K562 (cell line): ENCODE results near the gene MRPL30. TPM values are rescaled to one million over a fixed set of nuclear protein-coding genes. Genes with fewer than 3 reads are reported as not detected.

Source experiments
- ATF6 ChIP-seq: sonication (generic); formaldehyde crosslinking; IDR thresholded peaks from 2 replicates; pipeline ENCODE4 v1.4.0; 2020; ENCODE audit warnings: mild to moderate bottlenecking, missing genetic modification reagents
- ESRRA ChIP-seq: fragments of 450-650 bp; IDR thresholded peaks from 2 replicates; pipeline ENCODE4 v1.6.1; 2014; ENCODE audit warnings: low read depth, mild to moderate bottlenecking, moderate library complexity, borderline replicate concordance
- HNRNPL ChIP-seq: fragments of 200-400 bp; formaldehyde crosslinking; IDR thresholded peaks from 2 replicates; pipeline ENCODE4 v1.6.1; 2017; ENCODE audit warnings: low read depth, mild to moderate bottlenecking, low read length
- ILF3 ChIP-seq: fragments of 450-650 bp; IDR thresholded peaks from 2 replicates; pipeline ENCODE4 v1.6.1; 2018; ENCODE audit warnings: antibody characterized with exemption, mild to moderate bottlenecking, moderate library complexity, borderline replicate concordance
- KDM1A ChIP-seq, 2 experiments: fragments of 450-650 bp; IDR thresholded peaks; 2 replicates each; pipeline ENCODE4 v1.6.1; 2016; ENCODE audit warnings: mild to moderate bottlenecking in 2 of 2
- KLF10 ChIP-seq: fragments of 250-450 bp; sonication (Bioruptor Pico); IDR thresholded peaks from 2 replicates; pipeline ENCODE4 v1.6.1; 2021; ENCODE audit warnings: matching md5 sums
- MAX ChIP-seq: sonication (generic); formaldehyde crosslinking; IDR thresholded peaks from 2 replicates; pipeline ENCODE4 v1.9.0; 2022; ENCODE audit warnings: mild to moderate bottlenecking, missing genetic modification reagents
- MCM3 ChIP-seq: fragments of 450-650 bp; IDR thresholded peaks from 2 replicates; pipeline ENCODE4 v1.6.1; 2016
- MEF2D ChIP-seq: conservative IDR thresholded peaks from 2 replicates; pipeline ENCODE4 v1.6.1; 2016; ENCODE audit warnings: low read depth, missing genetic modification characterization, missing compliant biosample characterization
- MLX ChIP-seq, 2 experiments: fragments of 450-650 bp in 1 of 2; sonication (generic) in 1 of 2; formaldehyde crosslinking; conservative IDR thresholded peaks; 2 replicates each; pipeline versions ENCODE4 v1.4.0 to v1.8.1; 2020 to 2022; ENCODE audit warnings: mild to moderate bottlenecking in 1 of 2, missing genetic modification reagents in 1 of 2
- MXI1 ChIP-seq: IDR thresholded peaks from 2 replicates; pipeline ENCODE4 v1.6.1; 2011; ENCODE audit warnings: low read depth, mild to moderate bottlenecking, improper control_type of control experiment, low read length
- PBX2 ChIP-seq, 2 experiments: IDR thresholded peaks in 1 of 2; conservative IDR thresholded peaks in 1 of 2; 2 replicates each; pipeline ENCODE4 v1.6.1; 2016; ENCODE audit warnings: low read depth in 2 of 2, mild to moderate bottlenecking in 1 of 2, missing compliant biosample characterization in 1 of 2, missing genetic modification characterization in 1 of 2, moderate library complexity in 1 of 2
- SPI1 ChIP-seq: IDR thresholded peaks from 2 replicates; pipeline ENCODE4 v1.6.1; 2011; ENCODE audit warnings: low read depth, low read length, control low read depth, borderline replicate concordance
- SRF ChIP-seq, 2 experiments: fragments of 250-450, 450-650 bp in 1 of 2; sonication (Bioruptor Pico) in 1 of 2; sonication (generic) in 1 of 2; formaldehyde crosslinking; IDR thresholded peaks; 2 replicates each; pipeline versions ENCODE4 v1.5.0 to v1.5.1; 2020 to 2022; ENCODE audit warnings: mild to moderate bottlenecking in 1 of 2, missing genetic modification reagents in 1 of 2
- STAT5A ChIP-seq: IDR thresholded peaks from 2 replicates; pipeline ENCODE4 v1.6.1; 2012; ENCODE audit warnings: low read length, inconsistent platforms, borderline replicate concordance
- TCF7 ChIP-seq: sonication (generic); IDR thresholded peaks from 2 replicates; pipeline ENCODE4 v1.6.1; 2016; ENCODE audit warnings: antibody characterized with exemption, borderline replicate concordance
- TEAD4 ChIP-seq, 2 experiments: sonication (generic) in 1 of 2; formaldehyde crosslinking in 1 of 2; IDR thresholded peaks; 2 replicates each; pipeline versions ENCODE4 v1.6.1 to v1.8.0; 2012 to 2022; ENCODE audit warnings: borderline replicate concordance in 1 of 2, inconsistent platforms in 1 of 2, low read length in 1 of 2, mild to moderate bottlenecking in 1 of 2, missing genetic modification reagents in 1 of 2
- THAP7 ChIP-seq: fragments of 250-450 bp; sonication (Bioruptor Pico); IDR thresholded peaks from 2 replicates; pipeline ENCODE4 v1.5.0; 2021
- ZNF551 ChIP-seq: fragments of 250-450 bp; sonication (Bioruptor Pico); IDR thresholded peaks from 2 replicates; pipeline ENCODE4 v1.5.0; 2021; ENCODE audit warnings: mild to moderate bottlenecking, moderate library complexity
- ZNF707 ChIP-seq: fragments of 250-450 bp; sonication (Bioruptor Pico); conservative IDR thresholded peaks from 2 replicates; pipeline ENCODE4 v1.8.0; 2022; ENCODE audit warnings: inconsistent platforms, mild to moderate bottlenecking, moderate library complexity
- ZZZ3 ChIP-seq: fragments of 450-650 bp; IDR thresholded peaks from 2 replicates; pipeline ENCODE4 v1.6.1; 2016; ENCODE audit warnings: antibody characterized with exemption, mild to moderate bottlenecking, moderate library complexity
- polyA plus RNA-seq, 8 experiments: library from polyadenylated mRNA; depleted of rRNA in 4 of 8; stranded (reverse) in 5 of 8; unstranded in 3 of 8; fragments of >200 nt; fragmentation: Nextera tagmentation in 2 of 8; fragmentation: Illumina TruSeq in 1 of 8; extraction: Ambion mirVana in 2 of 8; extraction: Trizol in 1 of 8; gene quantifications; 2 replicates each; pipeline versions ENCODE4 v1.2.1 to v1.2.3, GENCODE V29; 2011 to 2014; ENCODE audit warnings: inconsistent platforms in 1 of 8, missing spikeins in 1 of 8
- total RNA-seq, 7 experiments: library from RNA; depleted of rRNA in 6 of 7; stranded (reverse); fragments of >200 nt in 6 of 7; fragmentation: Illumina TruSeq in 2 of 7; extraction: Trizol in 2 of 7; gene quantifications; 2 replicates each; pipeline versions ENCODE4 v1.2.1 to v1.2.3, GENCODE V29; 2011 to 2021; ENCODE audit warnings: low replicate concordance in 1 of 7

MRPL30 gene
- total and polyA plus RNA-seq, 9 of the 15 experiments (the other 6 are each of a cell fraction or from before 2014, with no cell fraction given) = 63.3 to 130 (median 87.0) TPM

- TF ChIP-seq MLX (CRISPR knock-in tag; conservative IDR thresholded peaks at IDR 0.05) = no peak
- TF ChIP-seq TCF7 = peak; percentile 81; the same call in 1 of the 2 replicates
- peak; percentile 61 for TF ChIP-seq MAX
- TF ChIP-seq STAT5A = peak; percentile 45; the same call in 1 of the 2 replicates
- TF ChIP-seq ZNF551 (CRISPR knock-in tag) = no peak
- no peak for TF ChIP-seq MXI1
- no peak for TF ChIP-seq THAP7
- no peak for TF ChIP-seq ZZZ3
- TF ChIP-seq ILF3 = no peak
- TF ChIP-seq KLF10 (CRISPR knock-in tag) = no peak
- no peak for TF ChIP-seq SPI1
- no peak for TF ChIP-seq MEF2D (tag)
- TF ChIP-seq ESRRA = peak; percentile 63; the same call in 1 of the 2 replicates
- no peak for TF ChIP-seq PBX2 (CRISPR knock-in tag; IDR thresholded peaks at IDR 0.05; ENCODE audit: low read depth)
- TF ChIP-seq PBX2 (tag; conservative IDR thresholded peaks at IDR 0.05; ENCODE audit: low read depth) = peak; percentile 5; the same call in 1 of the 2 replicates
- no peak for TF ChIP-seq KDM1A (IDR thresholded peaks at IDR 0.05)
- TF ChIP-seq TEAD4 (IDR thresholded peaks at IDR 0.05; ENCODE audit: low read length) = peak; percentile 66
- no peak for TF ChIP-seq TEAD4 (CRISPR knock-in tag; IDR thresholded peaks at IDR 0.05; ENCODE audit: borderline replicate concordance)
- no peak for TF ChIP-seq ATF6 (CRISPR knock-in tag)
- TF ChIP-seq MCM3 = no peak
- TF ChIP-seq HNRNPL = no peak
- no peak for TF ChIP-seq SRF (CRISPR knock-in tag; IDR thresholded peaks at IDR 0.05)
- no peak for TF ChIP-seq ZNF707 (CRISPR knock-in tag)
These were observed at the start of gene MRPL30, which contains the start of gene MITD1 (continued) for GRCh38 chr2:99180755-99181623.
